IPS-NIHi7 (cell line): ENCODE results near the gene IFNA21.
"Not testable (repeated sequence)": the region's sequence is repeated elsewhere in the genome, so short reads cannot be mapped to it uniquely, and the experiment has no call there.

Experiments used
- DNase-seq: peaks from one replicate; pipeline ENCODE4 v3.0.0; 2012; ENCODE audit warnings: mixed read lengths; ENCODE audit errors: extremely low spot score

Gene IFNA21

GRCh38 chr9:21166560-21166959 is at the start of gene IFNA21:
TSS of gene IFNA21 (minus strand) at chr9:21166660. CDS start at chr9:21166612, 48 bp downstream.
- not testable (repeated sequence) for DNase-seq

GRCh38 chr9:21213411-21214326 is 47.2 kb upstream of the IFNA21 start:
- DNase-seq = peak; percentile 14

- not testable (repeated sequence) for DNase-seq
Measured at GRCh38 chr9:21212160-21212559, 45.7 kb upstream of the IFNA21 start.

GRCh38 chr9:21210782-21211181 is 44.3 kb upstream of the IFNA21 start:
- not testable (repeated sequence) for DNase-seq

GRCh38 chr9:21210311-21210710 is 43.9 kb upstream of the IFNA21 start:
- no peak for DNase-seq

GRCh38 chr9:21207043-21207442 is 40.6 kb upstream of the IFNA21 start, which contains the start of gene IFNA10:
TSS of gene IFNA10 (minus strand) at chr9:21207143. CDS start at chr9:21207097, 46 bp downstream.
- not testable (repeated sequence) for DNase-seq

GRCh38 chr9:21205204-21205603 is 38.7 kb upstream of the IFNA21 start:
- DNase-seq = no peak

- DNase-seq = not testable (repeated sequence)
Measured at GRCh38 chr9:21202105-21202504, 35.6 kb upstream of the IFNA21 start, which contains the start of gene IFNA7. TSS of gene IFNA7 (minus strand) at chr9:21202205. CDS start at chr9:21202165, 40 bp downstream.

- DNase-seq = not testable (repeated sequence)
Measured at GRCh38 chr9:21194867-21195776, 28.7 kb upstream of the IFNA21 start.

GRCh38 chr9:21187487-21187886 is 21.0 kb upstream of the IFNA21 start, which contains the start of gene IFNA4:
TSS of gene IFNA4 (minus strand) at chr9:21187587. CDS start at chr9:21187531, 56 bp downstream.
- DNase-seq = not testable (repeated sequence)

- DNase-seq = peak; percentile 13
Measured at GRCh38 chr9:21182810-21183736, 16.6 kb upstream of the IFNA21 start.

- no peak for DNase-seq
Measured at GRCh38 chr9:21174671-21175070, 8.2 kb upstream of the IFNA21 start.

- DNase-seq = no peak
Measured at GRCh38 chr9:21172156-21172555, 5.7 kb upstream of the IFNA21 start.

- no peak for DNase-seq
Measured at GRCh38 chr9:21171351-21171750, 4.9 kb upstream of the IFNA21 start.

- no peak for DNase-seq
Measured at GRCh38 chr9:21165516-21165915, 944 bp downstream of the IFNA21 start.

GRCh38 chr9:21160178-21160577 is 6.3 kb downstream of the IFNA21 start:
- DNase-seq = no peak

- DNase-seq = no peak
Measured at GRCh38 chr9:21155501-21155900, 11.0 kb downstream of the IFNA21 start.

- peak; percentile 61 for DNase-seq
Measured at GRCh38 chr9:21154018-21154608, 12.3 kb downstream of the IFNA21 start.

- DNase-seq = peak; percentile 38
Measured at GRCh38 chr9:21153336-21154017, 13.0 kb downstream of the IFNA21 start.

GRCh38 chr9:21144603-21145002 is 21.9 kb downstream of the IFNA21 start:
- DNase-seq = no peak
